K562 (cell line): ENCODE results near the gene RSBN1L. TPM values are rescaled to one million over a fixed set of nuclear protein-coding genes. Genes with fewer than 3 reads are reported as not detected.

Experiments used
- AFF4 ChIP-seq: sonication (generic); formaldehyde crosslinking; IDR thresholded peaks from 2 replicates; pipeline ENCODE4 v1.8.0; 2023; ENCODE audit warnings: mild to moderate bottlenecking, missing genetic modification reagents
- ATF7 ChIP-seq: fragments of 450-650 bp; IDR thresholded peaks from 2 replicates; pipeline ENCODE4 v1.7.1; 2014; ENCODE audit warnings: mild to moderate bottlenecking, moderate library complexity
- COPS2 ChIP-seq: fragments of 450-650 bp; conservative IDR thresholded peaks from 2 replicates; pipeline ENCODE4 v1.6.1; 2016; ENCODE audit warnings: mild to moderate bottlenecking, moderate library complexity
- ELF4 ChIP-seq: fragments of 450-650 bp; formaldehyde crosslinking; IDR thresholded peaks from 2 replicates; pipeline ENCODE4 v1.4.0; 2022; ENCODE audit warnings: missing genetic modification characterization
- FOXK1 ChIP-seq: sonication (generic); formaldehyde crosslinking; IDR thresholded peaks from 2 replicates; pipeline ENCODE4 v1.8.0; 2022; ENCODE audit warnings: missing genetic modification reagents, mild to moderate bottlenecking, borderline replicate concordance
- HDAC3 ChIP-seq: fragments of 450-650 bp; IDR thresholded peaks from 2 replicates; pipeline ENCODE4 v1.6.1; 2018; ENCODE audit warnings: borderline replicate concordance, mild to moderate bottlenecking, moderate library complexity; ENCODE audit not compliant: partially characterized antibody
- MAFK ChIP-seq: IDR thresholded peaks from 2 replicates; pipeline ENCODE4 v1.6.1; 2011; ENCODE audit warnings: low read length, improper control_type of control experiment
- NCOA4 ChIP-seq: fragments of 450-650 bp; IDR thresholded peaks from 2 replicates; pipeline ENCODE4 v1.6.1; 2018; ENCODE audit warnings: mild to moderate bottlenecking; ENCODE audit not compliant: partially characterized antibody
- NR1H2 ChIP-seq: sonication (generic); formaldehyde crosslinking; IDR thresholded peaks from 2 replicates; pipeline ENCODE4 v1.4.0; 2020; ENCODE audit warnings: mild to moderate bottlenecking, missing genetic modification reagents
- RBBP5 ChIP-seq: fragments of 200-600 bp; sonication (generic); IDR thresholded peaks from 2 replicates; pipeline ENCODE4 v1.6.1; 2012; ENCODE audit warnings: borderline replicate concordance, mild to moderate bottlenecking, low read length, control low read depth, inconsistent platforms; ENCODE audit not compliant: insufficient read depth, poor library complexity, severe bottlenecking
- SFPQ ChIP-seq: fragments of 200-400 bp; formaldehyde crosslinking; IDR thresholded peaks from 2 replicates; pipeline ENCODE4 v1.6.1; 2017; ENCODE audit warnings: mild to moderate bottlenecking, low read depth, low read length, moderate library complexity
- SMAD4 ChIP-seq: fragments of 250-450 bp; sonication (Bioruptor Pico); conservative IDR thresholded peaks from 2 replicates; pipeline ENCODE4 v1.8.0; 2021; ENCODE audit warnings: inconsistent platforms, mild to moderate bottlenecking, moderate library complexity
- ZNF41 ChIP-seq: fragments of 250-450 bp; sonication (Bioruptor Pico); conservative IDR thresholded peaks from 2 replicates; pipeline ENCODE4 v1.4.0; 2020; ENCODE audit warnings: mild to moderate bottlenecking
- polyA plus RNA-seq, 8 experiments: library from polyadenylated mRNA; depleted of rRNA in 4 of 8; stranded (reverse) in 5 of 8; unstranded in 3 of 8; fragments of >200 nt; fragmentation: Nextera tagmentation in 2 of 8; fragmentation: Illumina TruSeq in 1 of 8; extraction: Ambion mirVana in 2 of 8; extraction: Trizol in 1 of 8; gene quantifications; 2 replicates each; pipeline versions ENCODE4 v1.2.1 to v1.2.3, GENCODE V29; 2011 to 2014; ENCODE audit warnings: inconsistent platforms in 1 of 8, missing spikeins in 1 of 8
- total RNA-seq, 7 experiments: library from RNA; depleted of rRNA in 6 of 7; stranded (reverse); fragments of >200 nt in 6 of 7; fragmentation: Illumina TruSeq in 2 of 7; extraction: Trizol in 2 of 7; gene quantifications; 2 replicates each; pipeline versions ENCODE4 v1.2.1 to v1.2.3, GENCODE V29; 2011 to 2021; ENCODE audit warnings: low replicate concordance in 1 of 7

The RSBN1L gene
- total and polyA plus RNA-seq, 9 of the 15 experiments (the other 6 are each of a cell fraction or from before 2014, with no cell fraction given) = 6.2 to 35.2 (median 20.1) TPM

GRCh38 chr7:77696643-77697534 is 630 bp downstream of the RSBN1L start (continued):
- TF ChIP-seq MAFK = no peak
- peak; percentile 79 for TF ChIP-seq RBBP5
- peak; percentile 45; the same call in 1 of the 2 replicates for TF ChIP-seq AFF4 (CRISPR knock-in tag)
- no peak for TF ChIP-seq ELF4 (CRISPR knock-in tag)
- no peak for TF ChIP-seq SFPQ
- no peak for TF ChIP-seq NCOA4
- no peak; the same call in 1 of the 2 replicates for TF ChIP-seq ATF7
- no peak for TF ChIP-seq HDAC3
- TF ChIP-seq ZNF41 (CRISPR knock-in tag) = no peak
- no peak; the same call in 1 of the 2 replicates for TF ChIP-seq NR1H2 (CRISPR knock-in tag)
- TF ChIP-seq FOXK1 (CRISPR knock-in tag) = no peak
- no peak for TF ChIP-seq COPS2
- 0 out of 2 replicates have a peak, but pooled peaks have one; percentile 4 for TF ChIP-seq SMAD4 (CRISPR knock-in tag)
